Adipocyte (in vitro differentiated cells): ENCODE measurements around the gene KIFAP3.

Experiments used
- DNase-seq: peaks from one replicate; pipeline ENCODE4 v3.0.0-alpha.2; 2015; ENCODE audit warnings: low read depth
- H3K27me3 ChIP-seq: replicated peaks from 2 replicates; pipeline ENCODE4 v1.7.0; 2013; ENCODE audit warnings: mild to moderate bottlenecking, low read length, moderate library complexity; ENCODE audit not compliant: control insufficient read depth, insufficient read depth
- H3K36me3 ChIP-seq: 2 replicates; pipeline ENCODE4 v1.7.0; 2013; ENCODE audit warnings: low read length, mild to moderate bottlenecking, moderate library complexity; ENCODE audit not compliant: control insufficient read depth, insufficient read depth, severe bottlenecking
- H3K4me1 ChIP-seq: 2 replicates; pipeline ENCODE4 v1.7.0; 2013; ENCODE audit warnings: mild to moderate bottlenecking, low read length, moderate library complexity; ENCODE audit not compliant: control insufficient read depth, insufficient read depth
- H3K4me3 ChIP-seq: 2 replicates; pipeline ENCODE4 v1.7.0; 2013; ENCODE audit warnings: mild to moderate bottlenecking, low read length, moderate library complexity
- H3K9ac ChIP-seq: 2 replicates; pipeline ENCODE4 v1.7.0; 2013; ENCODE audit warnings: mild to moderate bottlenecking, low read length, moderate library complexity
- H3K9me3 ChIP-seq: 2 replicates; pipeline ENCODE4 v1.7.0; 2013; ENCODE audit warnings: mild to moderate bottlenecking, low read length, moderate library complexity; ENCODE audit not compliant: control insufficient read depth

Gene KIFAP3

DNA sequence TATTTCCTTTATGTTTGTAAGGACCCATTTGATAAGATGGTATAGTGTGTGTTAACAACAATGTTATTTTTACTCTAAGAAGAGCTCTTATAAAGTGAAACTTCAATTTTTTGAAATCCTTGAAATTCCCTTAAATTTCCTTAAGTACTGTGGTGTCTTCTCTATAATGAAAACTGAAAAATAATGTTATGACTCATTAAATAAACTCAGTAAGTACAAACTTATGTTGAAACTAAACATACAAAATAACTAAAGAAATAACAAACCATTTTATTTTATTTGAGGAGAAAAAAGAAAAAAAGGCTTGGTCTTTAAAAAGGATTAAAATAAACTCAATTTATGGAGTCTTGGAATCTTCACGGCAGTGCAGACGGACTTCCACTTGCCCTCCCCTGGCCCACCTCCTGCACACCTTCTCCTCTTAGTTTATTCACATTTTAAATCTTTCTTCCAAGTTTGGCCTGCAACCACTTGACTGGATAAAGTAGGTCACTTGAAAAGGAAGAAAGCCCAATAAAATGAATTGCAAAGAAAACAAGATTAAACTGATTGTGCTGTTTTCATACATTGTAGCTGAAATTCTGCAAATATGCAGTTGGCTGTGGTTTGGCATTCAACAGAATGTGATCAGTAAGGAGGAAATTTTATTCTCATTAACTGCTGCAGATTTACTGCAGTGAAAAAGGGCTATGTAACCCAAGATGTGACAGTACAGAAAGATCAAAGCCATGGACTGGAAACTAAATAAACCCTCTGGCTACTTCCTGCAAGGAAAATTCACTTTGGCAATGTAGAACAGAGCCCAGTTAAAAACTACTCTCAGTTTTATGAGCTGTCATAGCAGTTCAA, 132.3 kb downstream of the KIFAP3 start:
- Histone ChIP-seq H3K9ac (peak overlapping the region; percentile 23), H3K27me3 (no peaks in the 10 kb centered on the region), H3K9me3 (no peaks in the 10 kb centered on the region), H3K36me3 (peaks cover 10% of the 10 kb centered on the region), H3K4me1 (peaks cover 15% of the 10 kb centered on the region), H3K4me3 (peak overlapping the region; percentile 53)
- peak; percentile 68 for DNase-seq

- no peaks in the 10 kb centered on the region for H3K27me3 ChIP-seq
- DNase-seq, result peak; percentile 65
- H3K9ac ChIP-seq, result no peak overlapping the region
- H3K9me3 ChIP-seq, result no peaks in the 10 kb centered on the region
- no peaks in the 10 kb centered on the region for H3K36me3 ChIP-seq
- H3K4me1 ChIP-seq, result peaks cover 23% of the 10 kb centered on the region
- no peak overlapping the region for H3K4me3 ChIP-seq
Measured at GRCh38 chr1:169933984-169934725, 140.3 kb downstream of the KIFAP3 start.

- peak; percentile 91 for DNase-seq
- Histone ChIP-seq H3K36me3 (no peaks in the 10 kb centered on the region), H3K4me3 (no peak overlapping the region), H3K9me3 (no peaks in the 10 kb centered on the region), H3K27me3 (no peaks in the 10 kb centered on the region), H3K4me1 (peaks cover 23% of the 10 kb centered on the region), H3K9ac (peak overlapping the region; percentile 35)
Measured at GRCh38 chr1:169931795-169932231, 142.7 kb downstream of the KIFAP3 start.

DNA sequence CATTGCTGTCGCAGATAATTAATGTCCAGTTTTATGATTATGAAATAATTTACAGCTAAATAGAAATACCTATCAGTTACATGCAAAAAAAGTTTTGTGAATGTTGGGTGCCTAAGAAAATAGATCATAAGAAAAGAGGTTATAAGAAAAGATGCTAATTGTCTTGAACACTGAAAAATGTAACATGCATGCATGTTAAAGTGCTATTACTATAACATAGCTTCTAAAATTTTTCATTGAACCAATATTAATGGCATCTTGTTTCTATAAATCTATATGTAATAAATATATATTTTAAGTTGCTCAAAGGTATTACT, 145.3 kb downstream of the KIFAP3 start:
- DNase-seq, result no peak
- Histone ChIP-seq H3K9me3 (no peaks in the 10 kb centered on the region), H3K9ac (no peak overlapping the region), H3K36me3 (no peaks in the 10 kb centered on the region), H3K4me1 (peaks cover 21% of the 10 kb centered on the region), H3K4me3 (no peak overlapping the region), H3K27me3 (no peaks in the 10 kb centered on the region)

DNA sequence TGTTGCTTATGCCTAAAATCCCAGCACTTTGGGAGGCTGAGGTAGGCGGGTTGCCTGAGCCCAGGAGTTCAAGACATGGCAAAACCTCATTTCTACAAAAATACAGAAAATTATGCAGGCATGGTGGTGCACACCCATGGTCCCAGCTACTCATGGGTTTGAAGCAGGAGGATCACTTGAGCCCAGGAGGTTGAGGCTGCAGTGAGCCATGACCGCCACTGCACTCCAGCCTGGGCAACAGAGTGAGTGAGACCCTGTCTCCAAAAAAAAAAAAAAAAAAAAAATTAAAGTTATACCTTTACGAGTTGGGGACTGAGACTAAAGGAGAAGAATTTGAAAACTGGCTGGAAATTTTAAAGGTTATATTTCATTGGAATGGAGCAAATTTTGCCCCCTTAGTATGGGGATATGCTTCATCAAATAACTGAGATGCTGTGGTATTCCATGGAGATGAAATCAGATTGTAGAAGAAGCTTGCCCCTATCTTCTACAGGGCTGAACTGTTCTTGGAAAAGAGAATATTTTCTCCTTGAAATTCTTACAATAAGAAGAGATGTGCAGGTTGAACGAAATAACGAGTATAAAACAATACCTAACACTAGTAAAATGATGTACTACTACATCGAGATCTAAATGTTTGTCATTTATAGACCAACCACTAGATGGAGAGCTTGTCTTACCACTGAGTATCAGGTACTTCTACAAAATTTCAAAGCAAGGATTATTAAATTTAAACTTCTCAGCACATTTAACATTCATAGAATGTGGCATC, 145.9 kb downstream of the KIFAP3 start:
- DNase-seq, result peak; percentile 85
- Histone ChIP-seq H3K27me3 (no peaks in the 10 kb centered on the region), H3K4me3 (no peak overlapping the region), H3K9ac (no peak overlapping the region), H3K9me3 (no peaks in the 10 kb centered on the region), H3K4me1 (peaks cover 15% of the 10 kb centered on the region), H3K36me3 (no peaks in the 10 kb centered on the region)

DNA sequence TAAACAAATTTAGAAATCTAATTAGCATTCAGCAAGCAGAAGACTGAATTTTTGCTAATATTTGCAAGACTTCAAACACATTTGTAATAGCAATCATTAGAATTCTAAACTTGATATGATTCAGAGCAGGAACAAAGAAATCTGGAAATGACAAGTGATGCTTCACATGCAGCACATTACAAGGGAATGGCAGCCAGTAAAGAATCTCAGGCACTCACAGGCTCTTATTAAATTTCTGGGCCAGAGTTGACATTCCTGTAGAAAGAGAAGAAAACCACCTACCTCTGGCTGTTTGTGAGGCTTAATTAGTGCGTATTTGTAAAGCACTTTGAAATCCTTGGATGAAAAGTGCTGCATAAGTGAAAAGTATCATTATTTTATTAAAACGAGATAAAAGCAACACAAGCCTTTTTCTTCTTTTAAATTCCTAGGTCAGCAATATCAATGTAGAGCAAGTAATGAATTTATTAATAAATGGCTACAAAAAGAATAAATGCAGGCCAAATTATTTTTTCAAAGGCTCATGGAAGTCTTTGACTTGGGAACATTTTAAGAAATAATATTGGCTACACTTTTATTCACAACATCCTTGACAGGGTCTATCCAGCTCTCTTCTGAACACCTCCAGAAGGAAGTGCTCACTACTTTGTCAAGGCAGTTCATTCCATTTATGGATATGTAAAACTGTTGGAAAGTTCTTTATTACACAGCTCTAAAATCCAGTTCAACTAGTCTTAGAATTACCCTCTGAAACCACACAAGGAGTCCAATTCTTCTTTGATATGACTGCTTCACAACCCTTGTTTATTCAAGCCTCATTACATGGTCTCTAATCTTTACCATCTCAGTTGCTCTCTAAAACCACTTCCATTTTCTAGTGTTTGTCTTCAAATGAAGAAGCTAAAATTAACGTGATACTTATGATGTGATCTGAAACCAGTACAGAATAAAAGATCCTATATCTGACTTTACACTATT, 148.7 kb downstream of the KIFAP3 start:
- Histone ChIP-seq H3K9me3 (no peaks in the 10 kb centered on the region), H3K9ac (no peak overlapping the region), H3K4me1 (peaks cover 3% of the 10 kb centered on the region), H3K27me3 (no peaks in the 10 kb centered on the region), H3K4me3 (no peak overlapping the region), H3K36me3 (no peaks in the 10 kb centered on the region)
- DNase-seq, result peak; percentile 44

- H3K27me3 ChIP-seq, result no peaks in the 10 kb centered on the region
- no peak for DNase-seq
- H3K36me3 ChIP-seq, result no peaks in the 10 kb centered on the region
- no peak overlapping the region for H3K4me3 ChIP-seq
- H3K9ac ChIP-seq, result no peak overlapping the region
- H3K4me1 ChIP-seq, result peaks cover 3% of the 10 kb centered on the region
- H3K9me3 ChIP-seq, result no peaks in the 10 kb centered on the region
Measured at GRCh38 chr1:169924829-169925228, 149.7 kb downstream of the KIFAP3 start.

GRCh38 chr1:169924063-169924462, 150.4 kb downstream of the KIFAP3 start:
- H3K4me1 ChIP-seq, result peaks cover 3% of the 10 kb centered on the region
- no peaks in the 10 kb centered on the region for H3K27me3 ChIP-seq
- H3K36me3 ChIP-seq, result no peaks in the 10 kb centered on the region
- no peak overlapping the region for H3K4me3 ChIP-seq
- no peak overlapping the region for H3K9ac ChIP-seq
- no peaks in the 10 kb centered on the region for H3K9me3 ChIP-seq
- no peak for DNase-seq

DNA sequence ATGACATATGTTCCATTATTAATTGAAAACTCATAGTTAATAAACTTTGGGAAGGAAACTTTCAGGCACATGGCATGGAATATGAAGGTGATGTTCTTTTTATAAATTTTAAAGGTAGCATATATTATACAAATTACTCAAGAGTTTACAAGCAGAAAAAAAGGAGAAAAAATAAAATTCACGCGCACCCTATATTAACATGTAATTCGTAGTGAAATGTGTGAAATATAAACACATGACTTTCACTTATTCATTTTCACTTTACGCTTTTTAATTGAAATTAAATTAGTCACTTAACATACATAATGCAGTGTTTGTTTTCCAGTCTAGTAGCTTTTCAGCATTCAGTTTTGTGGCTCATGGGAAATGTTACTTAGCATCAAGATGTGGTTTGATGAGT, 153.4 kb downstream of the KIFAP3 start:
- Histone ChIP-seq H3K36me3 (no peaks in the 10 kb centered on the region), H3K4me3 (no peak overlapping the region), H3K4me1 (peaks cover 3% of the 10 kb centered on the region), H3K27me3 (no peaks in the 10 kb centered on the region), H3K9ac (no peak overlapping the region), H3K9me3 (no peaks in the 10 kb centered on the region)
- DNase-seq, result no peak

DNA sequence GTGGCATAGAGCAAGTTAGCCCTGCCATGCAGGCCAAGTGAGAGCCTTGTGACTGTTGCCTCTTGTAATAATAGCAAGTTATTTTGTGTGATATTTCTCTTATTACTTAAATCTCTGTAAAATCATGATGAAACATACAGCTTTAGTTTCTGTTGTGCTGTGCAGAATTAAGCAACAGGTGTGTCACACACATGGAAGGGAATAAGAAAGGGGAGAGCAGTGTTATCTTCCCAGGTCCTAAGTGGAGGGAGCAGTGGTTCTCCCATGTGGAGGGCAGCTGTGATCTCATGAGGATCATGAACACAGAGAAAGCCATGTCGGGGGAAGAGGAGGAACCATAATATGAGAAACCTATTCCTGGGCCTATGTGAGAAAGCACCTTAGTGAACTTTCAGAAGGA, 155.6 kb downstream of the KIFAP3 start:
- Histone ChIP-seq H3K9me3 (no peaks in the 10 kb centered on the region), H3K36me3 (no peaks in the 10 kb centered on the region), H3K4me1 (peaks cover 11% of the 10 kb centered on the region)

More for the DNA sequence above, 155.6 kb downstream of the KIFAP3 start:
- DNase-seq, result no peak
- Histone ChIP-seq H3K9ac (no peak overlapping the region), H3K4me3 (no peak overlapping the region), H3K27me3 (no peaks in the 10 kb centered on the region)
